ENCODE results near the gene ADGRF3. TPM values are rescaled to one million over a fixed set of nuclear protein-coding genes. Genes with fewer than 3 reads are reported as not detected.

Gene ADGRF3
- total and polyA plus RNA-seq, 2 of the 13 experiments (the other 11 are each of a cell fraction or from before 2014, with no cell fraction given), result 0.40 to 1.5 TPM

GRCh38 chr2:26337298-26337697 is 9.3 kb downstream of the ADGRF3 start:
- Histone ChIP-seq H3K4me3 (replicated peaks in 1 of 3; ENCODE audit: insufficient read depth in 1 of 3, low read depth in 2 of 3, low read length in 3 of 3) (no peak overlapping the region), H3K4me1 (ENCODE audit: insufficient read depth, low read length) (peaks cover 26% of the 10 kb centered on the region), H3K27me3 (ENCODE audit: control insufficient read depth in 1 of 2, insufficient read depth in 2 of 2, low read length in 2 of 2) (no peaks in the 10 kb centered on the region), H2AFZ (ENCODE audit: low read length) (no peak overlapping the region), H3K9ac (ENCODE audit: insufficient read depth, low read depth, low read length) (no peak overlapping the region), H3K4me2 (ENCODE audit: low read depth, low read length) (no peak overlapping the region), H4K20me1 (ENCODE audit: insufficient read depth, low read length) (no peaks in the 10 kb centered on the region), H3K9me3 (ENCODE audit: low read length) (no peaks in the 10 kb centered on the region), H3K36me3 (replicated peaks in 1 of 2; ENCODE audit: control insufficient read depth in 1 of 2, insufficient read depth in 2 of 2, low read length in 2 of 2) (no peaks in the 10 kb centered on the region), H3K27ac (ENCODE audit: extremely low read length, insufficient read depth, low read length) (no peak overlapping the region), H3K79me2 (ENCODE audit: insufficient read depth, low read length) (no peaks in the 10 kb centered on the region)
- CTCF ChIA-PET (ENCODE audit: low intra/inter-chr PET ratio, low total read pairs), result no interaction called here
- TF ChIP-seq MAFK (conservative IDR thresholded peaks at IDR 0.05 in 1 of 2, IDR thresholded peaks at IDR 0.05 in 1 of 2; ENCODE audit: low read length in 2 of 2), result peak; percentile 25 to 52; a peak in 1 of 4 replicates
- no peak for TF ChIP-seq FOXO1 (CRISPR knock-in tag; IDR thresholded peaks at IDR 0.05)
- no peak for ATAC-seq
- no peak for DNase-seq (ENCODE audit: low spot score)
- BruUV-seq (replicated peaks), result no TSS peak
- POLR2A ChIA-PET, result interaction anchor here (1.8 kb wide), 1 partner anchor 9 kb away, joined by 7 read pairs; the partner anchor contains the start of genes ADGRF3 and SELENOI
- intact Hi-C loops (cut with micrococcal nuclease; ENCODE audit: unreplicated experiment) (no loop called here), in situ Hi-C loops (cut with HindIII; ENCODE audit: extremely low pct_ligation_motif_present, low pct_unique_long_range_greater_than_20kb) (loop anchor here (25.0 kb wide), 1 partner anchor 350 kb away; the partner anchor contains the start of gene KIF3C)
- WGBS (ENCODE audit: low lambda C conversion rate), result 84% methylated on average over 2 of the region's 2 CpGs
- FAIRE-seq, result no peak

- FAIRE-seq, result no peak
- WGBS (ENCODE audit: low lambda C conversion rate), result 82% methylated on average over 2 of the region's 2 CpGs
- Histone ChIP-seq H3K4me2 (ENCODE audit: low read depth, low read length) (no peak overlapping the region), H3K79me2 (ENCODE audit: insufficient read depth, low read length) (no peaks in the 10 kb centered on the region), H3K4me1 (ENCODE audit: insufficient read depth, low read length) (peaks cover 26% of the 10 kb centered on the region), H3K27me3 (ENCODE audit: control insufficient read depth in 1 of 2, insufficient read depth in 2 of 2, low read length in 2 of 2) (no peaks in the 10 kb centered on the region), H4K20me1 (ENCODE audit: insufficient read depth, low read length) (no peaks in the 10 kb centered on the region), H3K9me3 (ENCODE audit: low read length) (no peaks in the 10 kb centered on the region), H2AFZ (ENCODE audit: low read length) (no peak overlapping the region), H3K27ac (ENCODE audit: extremely low read length, insufficient read depth, low read length) (no peak overlapping the region), H3K9ac (ENCODE audit: insufficient read depth, low read depth, low read length) (no peak overlapping the region), H3K36me3 (replicated peaks in 1 of 2; ENCODE audit: control insufficient read depth in 1 of 2, insufficient read depth in 2 of 2, low read length in 2 of 2) (no peaks in the 10 kb centered on the region), H3K4me3 (replicated peaks in 1 of 3; ENCODE audit: insufficient read depth in 1 of 3, low read depth in 2 of 3, low read length in 3 of 3) (no peak overlapping the region)
- POLR2A ChIA-PET, result interaction anchor here (1.8 kb wide), 1 partner anchor 9 kb away, joined by 7 read pairs; the partner anchor contains the start of genes ADGRF3 and SELENOI
- CTCF ChIA-PET (ENCODE audit: low intra/inter-chr PET ratio, low total read pairs), result no interaction called here
- ATAC-seq, result no peak
- no TSS peak for BruUV-seq (replicated peaks)
- in situ Hi-C loops (cut with HindIII; ENCODE audit: extremely low pct_ligation_motif_present, low pct_unique_long_range_greater_than_20kb), result loop anchor here (25.0 kb wide), 1 partner anchor 349 kb away; the partner anchor contains the start of gene KIF3C
- intact Hi-C loops (cut with micrococcal nuclease; ENCODE audit: unreplicated experiment), result no loop called here
- DNase-seq (ENCODE audit: low spot score), result no peak
- TF ChIP-seq FLYWCH1 (CRISPR knock-in tag; IDR thresholded peaks at IDR 0.05) (no peak), ZNF678 (CRISPR knock-in tag; IDR thresholded peaks at IDR 0.05) (no peak), EP300 (IDR thresholded peaks at IDR 0.05; ENCODE audit: low read depth in 2 of 2, low read length in 2 of 2) (no peak), EP300 (CRISPR knock-in tag; IDR thresholded peaks at IDR 0.05; ENCODE audit: borderline replicate concordance) (no peak), RORA (CRISPR knock-in tag; IDR thresholded peaks at IDR 0.05) (no peak), ZNF547 (CRISPR knock-in tag; IDR thresholded peaks at IDR 0.05) (no peak), MATR3 (CRISPR knock-in tag; IDR thresholded peaks at IDR 0.05) (no peak), FOXC1 (CRISPR knock-in tag; IDR thresholded peaks at IDR 0.05; ENCODE audit: borderline replicate concordance) (no peak), BCL6 (CRISPR knock-in tag; IDR thresholded peaks at IDR 0.05) (no peak), ZNF597 (CRISPR knock-in tag; IDR thresholded peaks at IDR 0.05) (no peak), ZNF564 (CRISPR knock-in tag; IDR thresholded peaks at IDR 0.05) (no peak), ZNF225 (CRISPR knock-in tag; IDR thresholded peaks at IDR 0.05) (no peak), REXO4 (CRISPR knock-in tag; IDR thresholded peaks at IDR 0.05; ENCODE audit: borderline replicate concordance) (no peak), LCORL (IDR thresholded peaks at IDR 0.05) (no peak), LCORL (CRISPR knock-in tag; IDR thresholded peaks at IDR 0.05) (no peak), EHMT2 (IDR thresholded peaks at IDR 0.05; ENCODE audit: borderline replicate concordance, low read depth, low read length) (no peak)
Observed at GRCh38 chr2:26336719-26337118, 9.9 kb downstream of the ADGRF3 start.
